Kidney (tissue), 14 donors: ENCODE data around the gene APBB2. TPM values are rescaled to one million over a fixed set of nuclear protein-coding genes. Genes with fewer than 3 reads are reported as not detected.

ENCODE experiments used
- DNase-seq, 5 donors: peaks; one replicate each; pipeline ENCODE4 v3.0.0-alpha.2; 2013 to 2020
- FAIRE-seq: peaks from 2 replicates; lab custom pipeline; 2012; peaks lifted over from hg19 to GRCh38; lab: Jason Lieb, UNC
- H3K27ac ChIP-seq, 2 donors: one replicate each; pipeline ENCODE4 v1.7.0; 2013; ENCODE audit warnings: low read depth in 2 of 2, low read length in 2 of 2, inconsistent platforms in 1 of 2
- H3K27me3 ChIP-seq: one replicate; pipeline ENCODE4 v1.7.1; 2013; ENCODE audit warnings: low read length, inconsistent platforms; ENCODE audit not compliant: control insufficient read depth, insufficient read depth
- H3K36me3 ChIP-seq, 3 donors: one replicate each; pipeline versions ENCODE4 v1.7.0 to v1.7.1; 2013; ENCODE audit warnings: low read length in 3 of 3, control low read depth in 1 of 3, inconsistent platforms in 1 of 3; ENCODE audit not compliant: insufficient read depth in 3 of 3, control insufficient read depth in 2 of 3
- H3K4me1 ChIP-seq, 3 donors: one replicate each; pipeline versions ENCODE4 v1.7.0 to v1.7.1; 2013; ENCODE audit warnings: low read length in 3 of 3, inconsistent platforms in 1 of 3, low read depth in 1 of 3; ENCODE audit not compliant: control insufficient read depth in 2 of 3, insufficient read depth in 2 of 3
- H3K4me3 ChIP-seq, 3 donors: one replicate each; pipeline versions ENCODE4 v1.7.0 to v1.8.1; 2013; ENCODE audit warnings: low read length in 3 of 3, control low read depth in 1 of 3, inconsistent platforms in 1 of 3
- H3K9ac ChIP-seq, 3 donors: one replicate each; pipeline versions ENCODE4 v1.7.0 to v1.7.1; 2013; ENCODE audit warnings: low read length in 3 of 3, control low read depth in 1 of 3, inconsistent platforms in 1 of 3
- H3K9me3 ChIP-seq, 3 donors: one replicate each; pipeline versions ENCODE4 v1.7.0 to v1.7.1; 2013; ENCODE audit warnings: low read length in 3 of 3, control low read depth in 1 of 3, inconsistent platforms in 1 of 3; ENCODE audit not compliant: control insufficient read depth in 2 of 3, insufficient read depth in 1 of 3
- intact Hi-C: fragments of 100-400 bp; cut with DNase I; formaldehyde crosslinking; loops from one replicate; pipeline ENCODE4 v1.11.1; 2022
- polyA plus RNA-seq: library from polyadenylated mRNA; stranded (reverse); fragments of 350-450 nt; fragmentation: Illumina TruSeq; extraction: RNeasy Lipid Tissue Mini Kit (QIAGEN cat#74804); gene quantifications from one replicate; pipeline ENCODE4 v1.2.3, GENCODE V29; 2014; ENCODE audit warnings: low read depth, low replicate concordance; ENCODE audit not compliant: insufficient read depth
- total RNA-seq: library from RNA; stranded (reverse); fragmentation: NEBNext Ultra II Directional; extraction: Animal tissue kit (Norgen Biotek cat#: 25700); gene quantifications from one replicate; pipeline ENCODE4 v1.2.1, GENCODE V29; 2021
- TF ChIP-seq, protein P1 (sequence below): IDR thresholded peaks from 3 replicates; pipeline ENCODE4 v1.5.1; 2012; ENCODE audit warnings: mild to moderate bottlenecking, moderate library complexity, borderline replicate concordance; ENCODE audit not compliant: insufficient read depth; ENCODE audit errors: extremely low read depth
- donor health status: control.
- donor health status: control.
- donor health status: control.
- donor health status: control.
- donor health status: control.
- donor health status: DM: yes; HTN: yes; CAD: no.
- donor health status: Normal renal cell carcinoma (clear cell type).

APBB2 gene
- total and polyA plus RNA-seq, 2 donors from 2014 or later, result 13.4 to 65.6 TPM

DNA sequence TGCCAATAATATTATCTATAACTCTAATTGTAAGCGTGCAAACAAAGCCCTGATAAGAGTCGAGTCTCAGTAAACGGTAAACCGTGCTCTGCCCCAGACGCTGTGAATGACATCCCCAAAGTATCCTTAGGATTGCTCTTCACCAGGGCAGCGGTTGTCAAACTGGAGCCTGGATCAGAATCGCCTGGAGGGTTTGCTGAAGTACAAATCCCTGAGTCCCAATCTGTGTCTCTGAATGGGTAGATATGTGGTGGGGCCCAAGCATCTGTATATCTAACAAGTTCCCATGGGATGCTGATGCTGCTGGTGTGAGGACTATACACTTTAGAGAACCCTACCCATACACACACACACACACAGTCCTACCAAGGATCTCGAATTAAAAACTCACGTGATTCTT, 813 bp upstream of the APBB2 start:
- TF ChIP-seq, protein P1, sequence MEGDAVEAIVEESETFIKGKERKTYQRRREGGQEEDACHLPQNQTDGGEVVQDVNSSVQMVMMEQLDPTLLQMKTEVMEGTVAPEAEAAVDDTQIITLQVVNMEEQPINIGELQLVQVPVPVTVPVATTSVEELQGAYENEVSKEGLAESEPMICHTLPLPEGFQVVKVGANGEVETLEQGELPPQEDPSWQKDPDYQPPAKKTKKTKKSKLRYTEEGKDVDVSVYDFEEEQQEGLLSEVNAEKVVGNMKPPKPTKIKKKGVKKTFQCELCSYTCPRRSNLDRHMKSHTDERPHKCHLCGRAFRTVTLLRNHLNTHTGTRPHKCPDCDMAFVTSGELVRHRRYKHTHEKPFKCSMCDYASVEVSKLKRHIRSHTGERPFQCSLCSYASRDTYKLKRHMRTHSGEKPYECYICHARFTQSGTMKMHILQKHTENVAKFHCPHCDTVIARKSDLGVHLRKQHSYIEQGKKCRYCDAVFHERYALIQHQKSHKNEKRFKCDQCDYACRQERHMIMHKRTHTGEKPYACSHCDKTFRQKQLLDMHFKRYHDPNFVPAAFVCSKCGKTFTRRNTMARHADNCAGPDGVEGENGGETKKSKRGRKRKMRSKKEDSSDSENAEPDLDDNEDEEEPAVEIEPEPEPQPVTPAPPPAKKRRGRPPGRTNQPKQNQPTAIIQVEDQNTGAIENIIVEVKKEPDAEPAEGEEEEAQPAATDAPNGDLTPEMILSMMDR, result no peak
- no peaks in the 10 kb centered on the region for H3K36me3 ChIP-seq
- FAIRE-seq (no peak), DNase-seq (no peak)
- intact Hi-C loops, result loop anchor here (10.0 kb wide), 1 partner anchor 280 kb away; no protein-coding TSS in a partner anchor
- no peaks in the 10 kb centered on the region for H3K27me3 ChIP-seq
- H3K9ac ChIP-seq, result no peak overlapping the region
- H3K4me3 ChIP-seq, result peak overlapping the region in 1 of 3 donors; percentile 4
- no peak overlapping the region for H3K27ac ChIP-seq
- peaks cover 0 to 12% (median 7%) of the 10 kb centered on the region in 3 donors for H3K4me1 ChIP-seq
- H3K9me3 ChIP-seq, result no peaks in the 10 kb centered on the region

DNA sequence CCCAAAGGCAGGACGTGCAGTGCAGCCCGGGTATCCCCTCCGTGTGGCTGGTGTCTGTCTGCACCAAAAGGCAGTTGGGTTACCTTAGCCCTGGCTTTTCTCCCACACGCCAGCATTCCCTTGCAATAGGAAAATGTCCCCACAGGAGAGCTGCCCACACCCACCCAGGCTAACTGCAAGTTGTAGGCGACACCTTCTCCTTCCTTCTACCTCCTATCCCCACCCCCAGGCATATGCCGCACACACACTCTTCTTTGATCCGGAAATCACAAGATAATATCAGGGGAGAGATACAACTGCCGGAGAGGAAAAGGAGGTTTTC, 444 bp upstream of the APBB2 start:
- H3K27me3 ChIP-seq, result no peaks in the 10 kb centered on the region
- peak overlapping the region in 1 of 3 donors; percentile 14 for H3K9ac ChIP-seq
- peak overlapping the region in 2 of 3 donors; percentile 4 to 50 for H3K4me3 ChIP-seq
- no peaks in the 10 kb centered on the region for H3K9me3 ChIP-seq
- intact Hi-C loops, result loop anchor here (5.0 to 10.0 kb wide), 2 partner anchors 237 to 280 kb away; no protein-coding TSS in a partner anchor
- DNase-seq, result no peak
- peaks cover 0 to 13% (median 10%) of the 10 kb centered on the region in 3 donors for H3K4me1 ChIP-seq
- FAIRE-seq, result no peak
- H3K36me3 ChIP-seq, result no peaks in the 10 kb centered on the region
- TF ChIP-seq, protein P1, result no peak
- H3K27ac ChIP-seq, result peak overlapping the region; percentile 15 to 38

DNA sequence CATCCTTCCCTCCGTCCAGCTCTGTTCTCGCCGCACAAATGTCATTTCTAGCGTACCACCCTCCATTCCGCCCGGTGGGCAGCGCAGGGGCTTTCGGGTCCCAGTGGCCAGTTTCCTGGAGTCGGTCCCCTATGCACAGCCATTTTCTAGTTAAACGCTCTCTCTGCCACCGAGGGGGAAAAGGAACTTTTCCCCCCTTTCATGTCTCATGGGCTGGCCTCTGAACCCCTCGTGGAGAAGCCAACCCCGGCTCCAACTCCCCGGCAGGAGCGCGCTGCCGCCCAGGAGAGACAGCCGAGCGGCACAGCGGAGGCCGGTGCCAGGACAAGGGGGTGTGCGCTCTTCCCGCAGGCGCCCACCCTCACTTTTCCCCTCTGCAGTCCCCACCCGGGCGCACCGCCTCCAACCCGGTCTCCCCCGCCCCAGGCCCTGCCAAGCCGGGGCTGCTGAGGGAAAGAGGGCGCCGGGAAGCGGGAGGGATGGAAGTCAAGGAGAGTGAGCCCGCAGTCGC, 662 bp downstream of the APBB2 start:
- Histone ChIP-seq H3K9me3 (no peaks in the 10 kb centered on the region), H3K36me3 (no peaks in the 10 kb centered on the region), H3K27ac (peak overlapping the region; percentile 72 to 81), H3K27me3 (no peaks in the 10 kb centered on the region), H3K4me3 (peak overlapping the region; percentile 90 to 92 (median 90)), H3K4me1 (peaks cover 0 to 15% (median 14%) of the 10 kb centered on the region in 3 donors), H3K9ac (peak overlapping the region; percentile 51 to 84 (median 68))
- intact Hi-C loops, result loop anchor here (5.0 to 10.0 kb wide), 2 partner anchors 236 to 279 kb away; no protein-coding TSS in a partner anchor
- peak; percentile 38 to 82 (median 67) for DNase-seq
- no peak for FAIRE-seq
- TF ChIP-seq, protein P1, result no peak
